ENCODE measurements around the gene PTPRK.
A peak's percentile ranks its signal among the peaks of the same experiment; 100 is the strongest.
"Not testable (repeated sequence)": the region's sequence is repeated elsewhere in the genome, so short reads cannot be mapped to it uniquely, and the experiment has no call there.

Gene PTPRK

DNA sequence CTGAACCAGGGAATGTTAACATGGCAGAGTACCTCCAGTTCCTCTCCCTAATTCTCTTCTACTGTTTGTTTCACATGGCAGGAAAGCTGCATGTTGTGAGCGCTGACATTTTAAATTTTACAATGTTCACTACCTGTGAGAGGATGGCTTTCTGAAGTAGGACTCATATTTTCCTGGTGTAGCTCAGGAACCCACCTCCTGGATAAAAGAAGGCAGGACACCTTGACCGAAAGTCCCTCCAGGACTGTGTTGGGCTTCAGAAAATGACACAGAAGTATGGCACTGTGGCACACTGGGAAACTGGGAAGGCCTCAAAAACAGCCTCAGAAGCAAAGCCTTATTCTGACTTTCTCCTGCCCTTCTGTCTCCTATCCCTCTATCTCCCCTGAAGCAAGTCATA is 33.3 kb downstream of the PTPRK start:
- no peak for DNase-seq

DNA sequence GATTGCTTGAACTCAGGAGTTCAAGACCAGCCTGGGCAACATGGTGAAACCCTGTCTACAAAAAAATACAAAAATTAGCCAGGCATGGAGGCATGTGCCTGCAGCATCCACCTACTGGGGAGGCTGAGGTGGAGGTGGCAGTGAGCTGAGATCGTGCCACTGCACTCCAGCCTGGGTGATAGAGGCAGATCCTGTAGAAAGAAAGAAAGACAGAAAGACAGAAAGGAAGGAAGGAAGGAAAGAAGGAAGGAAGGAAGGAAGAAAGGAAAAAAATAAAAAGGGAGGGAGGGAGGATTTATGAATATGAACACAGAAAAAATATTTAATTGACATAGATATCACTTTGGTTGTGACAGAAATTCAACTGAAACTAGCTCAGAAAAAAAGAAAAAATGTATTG is 33.8 kb downstream of the PTPRK start:
- DNase-seq: not testable (repeated sequence)

DNA sequence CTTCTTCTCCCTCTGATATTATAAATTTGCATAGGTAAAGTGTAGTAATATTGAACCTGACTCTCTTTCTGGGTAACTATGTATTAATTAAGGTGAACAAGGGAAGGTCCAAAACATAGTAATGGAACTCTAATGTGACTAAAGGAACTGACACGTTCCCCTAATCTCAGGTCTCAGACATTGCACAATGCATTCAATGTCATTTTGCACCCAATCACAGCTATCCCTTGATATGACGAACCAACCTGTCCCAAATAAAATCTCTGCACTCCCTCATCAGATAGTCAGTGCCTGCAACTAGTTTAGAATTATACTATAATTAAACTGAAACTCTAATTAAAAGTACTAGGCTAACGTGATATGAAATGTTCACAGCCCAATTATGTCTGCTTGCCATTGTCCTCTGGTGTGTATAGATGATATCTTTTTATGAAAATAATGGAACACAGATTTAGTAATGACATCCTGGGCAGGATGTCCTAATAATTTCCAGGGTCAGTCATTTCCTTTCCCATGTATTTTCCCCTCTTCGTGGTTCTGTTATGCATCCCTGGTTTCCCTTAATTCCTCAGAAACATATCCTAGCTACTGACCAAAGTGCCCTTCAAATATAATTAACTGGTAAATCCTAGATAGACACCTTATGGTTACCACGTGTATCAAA is 36.8 kb downstream of the PTPRK start:
- no peak for DNase-seq

DNA sequence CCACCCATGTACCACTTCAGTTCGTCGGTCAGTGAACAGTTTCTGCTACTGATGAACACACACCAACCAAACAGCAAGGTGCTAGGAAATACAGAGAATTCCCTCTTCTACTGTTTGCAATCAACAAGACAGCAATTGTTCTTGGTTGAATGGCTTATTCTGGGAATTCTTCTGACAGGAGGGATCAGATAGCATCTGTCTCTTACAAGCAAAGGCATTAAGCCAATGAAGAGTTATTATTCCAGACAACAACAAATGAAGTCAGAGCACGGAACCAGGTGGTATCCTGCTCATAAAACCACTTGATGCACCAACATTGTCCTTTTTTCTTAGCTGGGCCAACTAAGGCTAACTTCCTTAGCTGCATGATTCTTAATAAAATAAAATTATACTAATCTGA is 37.8 kb downstream of the PTPRK start:
- DNase-seq: peak; percentile 34

DNA sequence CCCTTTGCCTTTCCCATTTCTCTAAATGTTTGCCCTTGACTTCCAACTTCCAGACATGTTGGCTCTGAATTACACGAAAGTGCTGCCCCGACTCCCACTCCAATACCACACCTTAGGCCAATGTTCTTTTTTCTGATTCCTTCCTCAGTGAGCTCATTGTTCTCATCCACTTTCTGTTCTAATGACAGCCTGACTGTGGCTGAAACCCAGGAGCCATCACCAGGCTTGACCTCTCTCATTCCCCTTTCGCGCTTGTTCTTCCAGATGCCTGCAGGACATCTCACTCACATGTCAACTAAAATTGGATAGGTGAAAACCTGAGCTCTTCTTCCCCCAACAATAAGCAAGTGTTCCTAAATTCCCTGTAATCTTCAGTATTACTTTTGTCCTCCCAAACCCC is 40.4 kb downstream of the PTPRK start:
- DNase-seq: no peak

DNA sequence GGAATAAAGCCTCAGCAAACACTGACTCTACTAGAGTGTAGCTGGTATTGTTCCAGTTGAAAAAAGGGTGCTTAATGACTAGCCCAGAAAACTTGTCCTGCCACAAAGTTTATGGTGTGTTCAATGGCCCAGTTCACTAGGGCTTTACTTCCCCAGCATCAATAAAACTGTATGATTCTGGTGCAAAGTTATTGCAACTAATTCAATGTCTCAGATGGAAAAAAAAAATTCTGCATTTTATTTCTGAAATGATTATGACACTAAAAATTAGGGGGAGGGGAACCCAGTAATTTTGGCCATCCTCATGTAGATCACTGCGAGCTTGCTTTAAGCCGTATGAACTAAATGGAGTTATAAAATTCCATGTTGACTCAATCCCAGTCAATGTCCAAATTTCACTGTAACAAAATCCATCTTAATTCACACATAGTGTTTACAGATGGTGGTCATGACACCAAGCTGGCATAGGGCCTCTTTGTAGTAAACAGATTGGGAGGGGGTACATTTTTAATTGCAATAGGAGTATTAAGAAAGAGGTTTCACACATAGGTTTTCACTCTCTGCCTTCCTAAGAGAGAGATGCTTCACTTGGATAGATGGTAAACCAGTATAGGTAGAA is 41.2 kb downstream of the PTPRK start:
- no peak for DNase-seq

DNA sequence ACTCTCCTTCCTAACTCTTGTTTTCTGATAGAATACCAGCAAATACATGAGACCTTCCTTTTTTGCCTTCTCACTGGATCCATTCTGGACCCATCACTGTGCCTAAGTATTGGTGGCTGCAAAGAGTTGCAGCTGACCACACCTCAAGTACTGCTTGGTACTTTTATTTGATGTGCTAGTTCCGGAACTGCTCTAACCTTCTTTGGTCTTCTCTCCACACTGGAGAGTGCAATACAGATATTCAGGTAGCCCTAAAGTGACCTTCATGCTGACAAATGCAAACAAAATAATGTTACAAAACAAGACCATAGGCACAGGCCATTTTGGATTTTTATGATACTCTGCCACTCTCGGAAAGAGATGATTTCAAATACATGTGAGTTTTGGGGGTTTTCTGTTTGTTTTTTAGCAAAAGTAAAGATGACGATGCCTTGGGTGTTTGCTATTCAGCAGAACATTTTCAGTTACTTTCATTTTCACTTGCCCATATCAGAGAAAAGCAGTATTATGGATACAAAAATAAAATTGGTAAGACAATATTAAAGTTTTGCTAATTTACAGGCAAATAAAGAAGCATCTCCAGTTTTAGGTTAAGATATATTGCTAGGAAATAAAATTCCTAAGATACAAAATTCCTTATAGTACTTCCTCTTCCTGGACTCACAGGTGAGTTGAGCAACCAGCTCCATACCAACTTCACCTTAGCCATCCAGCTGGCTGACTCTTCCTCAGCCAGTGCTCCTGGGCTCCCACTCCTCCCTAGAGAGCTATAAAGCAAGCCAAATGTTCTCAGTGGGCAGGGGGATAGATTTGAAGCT is 42.0 kb downstream of the PTPRK start:
- no peak for DNase-seq

DNA sequence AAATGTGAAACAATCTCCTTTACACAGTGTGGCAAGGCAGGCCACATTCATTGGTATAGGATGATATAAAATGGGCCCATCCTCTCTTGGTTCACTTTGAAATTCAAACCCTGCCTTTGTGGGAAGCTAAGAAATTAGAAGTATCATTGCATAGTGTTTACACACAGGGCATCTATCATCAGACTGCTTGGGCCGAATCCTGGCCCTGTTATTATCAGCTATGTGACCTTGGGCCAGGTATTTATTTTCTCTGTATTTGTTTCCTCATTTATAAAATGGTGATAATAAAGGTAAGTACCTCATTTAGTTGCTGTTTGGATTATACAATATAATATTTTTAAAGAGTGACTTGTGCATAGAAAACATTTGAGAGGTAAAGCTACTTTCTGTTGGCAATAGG is 45.5 kb downstream of the PTPRK start:
- no peak for DNase-seq

DNA sequence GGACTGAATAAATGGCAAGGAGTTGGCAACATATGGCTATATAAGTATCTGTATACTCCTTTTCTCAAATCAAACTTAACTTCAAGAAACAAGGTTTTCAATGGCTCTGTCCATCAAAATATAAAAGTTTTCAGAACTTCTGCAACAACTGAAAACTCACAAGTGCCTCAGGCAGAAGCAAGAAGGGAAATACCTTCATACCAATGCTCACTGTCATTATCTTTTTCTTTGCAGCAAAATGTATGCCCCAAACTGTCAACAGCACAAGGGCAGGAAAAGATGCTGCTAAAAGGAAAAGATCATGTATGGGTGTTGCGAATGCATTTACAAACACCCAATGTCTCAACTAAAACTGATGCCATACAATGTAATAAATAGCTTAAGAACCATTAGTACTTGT is 45.9 kb downstream of the PTPRK start:
- no peak for DNase-seq

DNA sequence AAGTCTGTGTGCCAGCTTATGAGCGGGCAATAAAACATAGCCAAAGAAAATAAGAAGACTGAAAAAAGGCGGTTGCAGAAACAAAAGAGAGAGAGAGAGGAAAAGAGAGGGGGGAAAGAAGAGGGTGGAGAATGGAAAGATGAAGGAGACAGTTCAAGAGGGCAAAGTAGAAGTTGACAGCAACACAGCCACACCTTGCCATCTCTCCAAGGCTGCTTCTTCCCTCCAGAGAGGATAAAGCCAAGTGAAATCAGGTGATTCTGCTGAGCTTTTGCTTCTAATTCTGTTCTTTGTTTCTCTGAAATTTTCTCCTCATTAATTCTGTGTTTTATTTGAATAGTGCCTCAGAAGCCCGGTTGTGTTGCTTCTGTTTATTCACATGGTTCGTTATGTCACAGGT is 48.5 kb downstream of the PTPRK start:
- peak; percentile 35 for DNase-seq

DNA sequence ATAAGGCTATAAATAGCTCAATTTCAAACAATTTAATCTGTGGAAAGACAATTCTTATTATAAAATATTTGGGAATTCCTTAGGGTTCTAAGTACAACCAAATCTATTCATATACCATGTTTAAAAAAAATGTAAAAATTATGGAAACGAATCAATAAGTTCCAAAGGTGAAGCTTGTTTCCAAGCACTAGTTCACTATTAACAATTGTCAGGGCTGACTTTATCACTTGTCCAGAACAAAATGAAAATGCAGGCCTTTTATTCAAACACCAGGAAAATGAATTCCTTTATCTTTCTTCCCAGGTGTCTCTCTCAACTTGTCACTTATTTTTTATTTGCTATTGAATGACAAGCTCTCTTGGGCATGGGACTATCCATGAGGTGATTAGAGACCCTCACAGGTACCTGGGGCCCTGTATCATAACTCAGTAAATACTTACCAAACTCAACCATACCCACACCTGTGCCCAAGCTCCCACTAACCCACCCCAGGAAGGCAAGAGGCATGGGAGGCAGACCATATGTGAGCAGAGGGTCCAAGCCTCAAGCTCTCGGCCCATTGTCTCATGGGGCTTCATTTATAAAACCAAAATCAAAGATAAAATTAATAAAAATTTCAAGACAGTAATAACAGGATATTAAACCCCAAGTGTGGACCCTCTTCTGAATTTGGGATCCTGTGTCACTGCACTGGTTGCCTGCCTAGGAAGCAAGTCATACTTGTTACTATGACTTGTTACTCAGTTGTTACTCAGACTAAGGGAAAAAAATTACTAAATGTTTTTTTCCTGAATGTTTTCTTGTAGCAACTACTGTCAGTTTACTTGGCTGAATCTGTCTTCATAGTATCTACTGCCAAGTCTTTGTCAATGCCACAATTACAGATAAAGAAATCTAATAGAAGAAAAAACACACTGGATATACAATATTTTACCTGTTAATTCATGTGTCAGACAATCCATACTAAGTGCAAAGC is 54.7 kb downstream of the PTPRK start:
- no peak for DNase-seq

DNA sequence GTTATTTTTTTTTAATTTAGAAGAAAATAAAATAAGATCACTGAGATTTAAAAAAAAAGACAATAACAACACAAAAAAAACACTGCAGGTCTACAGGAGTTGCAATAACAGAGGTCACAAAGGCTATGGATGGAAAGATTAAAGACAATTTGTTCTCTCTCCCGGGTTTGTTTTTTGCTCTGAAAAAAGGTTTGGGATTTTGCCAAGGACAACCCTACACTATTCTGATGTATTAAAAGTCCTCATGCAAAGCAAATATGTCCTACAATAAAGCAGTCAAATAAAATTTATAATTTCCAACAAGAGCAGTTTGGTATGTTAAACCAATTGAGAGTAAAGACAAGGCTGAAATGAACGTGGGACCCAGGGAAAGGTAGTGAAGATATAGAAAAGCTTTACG is 55.6 kb downstream of the PTPRK start:
- DNase-seq: peak; percentile 14

DNA sequence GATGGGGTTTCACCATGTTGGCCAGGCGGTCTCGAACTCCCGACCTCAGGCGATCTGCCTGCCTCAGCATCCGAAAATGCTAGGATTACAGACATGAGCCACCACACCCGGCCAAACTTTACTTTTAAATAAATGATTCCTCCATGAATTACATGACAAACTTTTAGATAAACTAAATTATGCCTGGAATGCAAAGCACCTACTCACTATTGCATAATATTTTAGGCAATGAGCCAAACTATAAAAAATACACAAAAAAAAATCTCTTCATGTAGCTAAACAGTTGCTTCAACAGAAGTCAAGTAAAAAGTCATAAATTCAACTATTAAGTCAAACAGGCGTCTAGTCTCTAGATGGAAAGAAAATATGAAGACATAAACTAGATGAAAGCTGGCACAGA is 56.5 kb downstream of the PTPRK start:
- DNase-seq: no peak

DNA sequence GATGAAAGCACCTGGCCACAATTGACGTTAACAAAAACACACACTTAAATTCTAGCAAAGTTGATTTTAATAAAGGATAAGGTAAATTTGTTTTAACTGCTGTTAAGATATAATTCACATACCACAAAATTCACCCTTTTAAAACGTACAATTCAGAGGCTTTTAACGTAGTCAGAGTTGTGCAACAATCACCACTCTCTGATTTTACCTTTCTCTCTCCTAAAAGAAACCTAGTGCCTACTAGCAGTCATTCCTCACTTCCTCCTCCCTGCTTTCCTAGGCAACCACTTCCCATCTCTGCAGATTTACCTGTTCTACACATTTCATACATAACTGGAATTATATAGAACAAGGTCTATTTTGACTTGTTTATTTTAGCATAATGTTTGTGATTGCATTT is 58.9 kb downstream of the PTPRK start:
- DNase-seq: no peak

DNA sequence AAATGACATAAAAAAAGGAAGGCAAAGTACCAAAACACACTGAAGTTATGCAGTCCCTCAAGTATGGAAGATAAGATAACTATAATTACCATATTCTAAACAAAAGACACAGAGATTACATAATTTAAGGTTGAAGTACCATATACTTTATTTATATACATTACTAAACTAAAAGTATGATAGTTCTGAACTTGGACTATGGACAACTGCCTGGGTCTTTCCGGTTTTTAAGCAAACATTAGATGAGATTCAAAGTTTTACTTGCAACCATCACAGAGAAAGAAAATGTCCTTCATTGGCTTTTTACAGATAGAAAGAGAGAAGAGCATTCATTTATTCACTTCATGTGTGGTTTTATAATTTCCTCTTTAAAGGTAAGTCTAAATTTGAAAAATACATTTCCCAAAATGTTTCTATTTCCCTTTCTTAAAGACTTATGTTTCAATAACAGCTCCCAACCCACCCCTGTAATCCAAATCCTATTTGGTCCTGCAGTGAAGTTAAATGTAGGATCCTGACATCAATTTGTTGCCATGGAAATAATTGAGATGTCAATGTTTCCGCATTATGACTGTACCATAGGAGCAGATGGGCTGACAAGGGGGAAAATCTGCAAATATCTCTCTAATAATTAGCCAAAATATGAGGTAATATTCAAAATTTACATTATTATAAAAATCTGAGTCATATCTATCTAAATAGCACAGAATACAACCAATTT is 63.7 kb downstream of the PTPRK start:
- DNase-seq: no peak

DNA sequence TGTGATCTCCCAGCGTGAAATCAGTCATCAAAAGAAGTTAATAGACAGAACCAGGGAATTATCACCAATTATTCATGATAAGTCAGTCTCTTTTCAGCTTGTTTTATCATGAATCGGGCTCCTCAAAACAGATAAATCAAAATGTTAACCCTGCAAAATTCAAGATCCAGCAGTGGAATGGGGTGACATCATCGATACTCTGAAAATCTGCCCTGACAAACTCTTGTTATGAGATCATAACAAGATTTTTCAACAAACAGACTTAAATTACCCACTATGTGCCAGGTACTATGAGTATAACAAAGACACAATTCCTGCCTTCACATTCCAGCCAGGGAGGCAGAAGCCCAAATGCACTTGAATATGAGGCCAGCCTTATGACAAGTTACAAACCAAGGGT is 64.4 kb downstream of the PTPRK start:
- DNase-seq: no peak

DNA sequence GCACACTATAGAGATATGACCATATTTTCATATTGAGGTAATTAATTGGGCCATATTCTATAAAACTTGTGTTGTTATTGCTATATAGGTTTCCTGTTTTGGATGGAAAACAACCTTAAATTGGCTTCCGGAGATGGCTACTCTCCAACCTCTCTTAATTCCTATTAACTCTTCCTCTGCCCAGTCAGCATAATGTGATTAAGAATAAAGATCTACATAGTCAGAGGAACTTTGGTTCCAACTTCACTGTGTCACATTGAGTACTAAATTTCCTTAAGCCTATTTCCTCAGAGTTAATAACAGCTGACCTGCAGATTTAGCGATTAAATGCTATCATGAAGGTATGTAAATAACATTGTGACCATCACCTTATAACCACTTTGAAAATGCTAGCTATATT is 67.7 kb downstream of the PTPRK start:
- DNase-seq: no peak

DNA sequence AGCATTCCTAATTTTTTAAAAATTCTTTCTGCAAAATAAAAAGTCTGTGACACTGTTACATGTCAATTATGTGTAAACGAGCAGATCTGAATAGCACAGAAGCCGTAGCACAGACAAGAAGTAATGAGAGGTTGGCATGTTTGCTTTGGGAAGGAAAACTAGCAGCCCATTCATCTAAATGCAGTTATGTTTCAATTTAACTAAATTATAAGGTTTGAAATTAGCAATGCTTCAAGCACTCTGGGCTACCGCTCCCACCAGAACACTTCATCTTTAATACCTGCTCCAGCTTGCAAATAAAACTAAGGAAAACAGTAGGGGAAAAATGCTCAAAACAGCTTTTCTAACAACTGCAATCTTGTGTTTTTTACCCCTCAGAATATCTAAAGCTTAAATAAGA is 73.9 kb downstream of the PTPRK start:
- DNase-seq: no peak

DNA sequence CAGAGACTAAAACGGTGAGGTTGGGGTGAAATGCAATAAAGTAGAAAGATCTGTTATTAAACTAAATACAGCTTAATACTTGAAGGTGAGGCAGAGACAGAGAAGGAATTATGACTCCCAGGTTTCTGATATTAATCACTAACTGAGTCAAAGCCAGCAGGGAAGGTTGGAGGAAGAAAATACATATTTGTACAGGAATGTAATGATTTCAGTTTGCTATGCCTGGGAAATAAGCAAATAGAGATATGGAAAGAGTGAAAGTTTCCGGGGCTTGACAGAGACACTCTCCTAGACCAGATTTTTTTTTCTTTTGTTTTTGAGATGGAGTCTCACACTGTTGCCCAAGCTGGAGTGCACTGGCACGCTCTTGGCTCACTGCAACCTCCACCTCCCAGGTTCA is 76.8 kb downstream of the PTPRK start:
- DNase-seq: no peak

DNA sequence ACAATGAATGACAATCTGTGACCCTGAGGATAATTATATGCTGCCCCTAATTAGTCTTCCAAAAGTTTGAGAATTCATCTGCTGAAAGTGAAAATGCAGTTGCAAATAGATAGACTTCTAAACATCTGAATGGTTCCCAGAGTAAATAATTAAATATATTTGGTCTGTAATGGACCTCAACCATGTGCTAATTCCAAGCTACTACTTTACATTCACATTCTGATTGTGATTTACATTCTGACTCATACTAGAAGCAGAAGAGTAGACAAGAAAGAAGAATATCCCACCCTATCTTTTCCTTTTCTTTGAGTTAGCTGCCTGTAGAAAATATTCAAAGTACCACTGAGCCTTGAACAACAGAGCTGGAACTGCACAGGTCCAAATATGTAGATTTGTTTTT is 80.8 kb downstream of the PTPRK start:
- no peak for DNase-seq

DNA sequence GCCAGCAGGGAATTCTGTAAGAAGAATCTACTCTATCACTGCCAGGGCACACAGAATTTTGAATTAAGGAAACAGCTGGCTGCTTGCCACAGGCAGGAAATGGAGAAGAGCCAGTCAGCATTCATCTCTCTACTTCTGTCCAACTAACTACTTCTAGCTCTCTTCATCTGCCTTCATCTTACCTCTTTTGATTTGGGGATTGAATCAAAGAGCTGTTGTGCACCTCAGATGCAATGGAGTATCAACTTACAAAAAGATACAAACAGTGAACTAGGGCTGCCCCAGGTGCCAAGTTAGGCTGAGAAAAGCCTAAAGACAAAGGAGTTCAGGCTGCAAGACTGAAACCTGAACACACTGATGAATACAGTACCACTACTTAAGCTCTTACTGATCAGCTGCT is 82.0 kb downstream of the PTPRK start:
- DNase-seq: no peak

DNA sequence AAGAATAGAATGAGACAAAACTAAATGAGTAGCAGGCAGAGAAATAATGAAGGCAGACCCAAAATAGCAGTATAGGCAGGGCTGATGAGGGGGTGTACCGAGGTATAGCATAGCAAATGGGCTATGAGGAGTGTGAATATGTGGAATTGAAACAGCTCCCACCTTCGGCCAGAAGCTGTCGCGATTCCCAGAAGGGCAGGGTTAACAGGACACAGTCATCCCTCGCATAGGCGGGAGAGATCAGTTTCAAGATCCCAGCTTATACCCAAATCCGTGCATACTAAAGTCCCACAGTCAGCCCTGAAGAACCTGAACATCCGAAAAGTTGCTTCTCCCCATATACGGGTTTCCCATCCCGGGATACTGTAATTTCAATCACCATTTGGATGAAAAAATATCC is 82.7 kb downstream of the PTPRK start:
- no peak for DNase-seq
